WERI-Rb-1 (cell line): ENCODE results near the gene CELSR1.

Source experiments
- DNase-seq: peaks from one replicate; pipeline ENCODE4 v3.0.0-alpha.2; 2020
- H3K27ac ChIP-seq: fragments of 250-450 bp; sonication (Bioruptor Pico); 2 replicates; pipeline ENCODE4 v1.5.1; 2020; ENCODE audit warnings: mild to moderate bottlenecking, moderate library complexity
- H3K27me3 ChIP-seq: fragments of 250-450 bp; sonication (Bioruptor Pico); 2 replicates; pipeline ENCODE4 v1.5.1; 2021; ENCODE audit warnings: mild to moderate bottlenecking, low read depth, moderate library complexity; ENCODE audit not compliant: insufficient read depth, severe bottlenecking
- H3K36me3 ChIP-seq: fragments of 250-450 bp; sonication (Bioruptor Pico); 2 replicates; pipeline ENCODE4 v1.5.1; 2020; ENCODE audit warnings: mild to moderate bottlenecking, moderate library complexity
- H3K4me3 ChIP-seq: 2 replicates; pipeline ENCODE4 v1.5.1; 2011; ENCODE audit warnings: low read depth, mild to moderate bottlenecking, control low read depth, low read length
- H3K9me3 ChIP-seq: fragments of 250-450 bp; sonication (Bioruptor Pico); 2 replicates; pipeline ENCODE4 v1.5.1; 2021; ENCODE audit warnings: mild to moderate bottlenecking, moderate library complexity; ENCODE audit not compliant: severe bottlenecking
- CTCF ChIP-seq: IDR thresholded peaks from 2 replicates; pipeline ENCODE4 v1.5.1; 2011; ENCODE audit warnings: low read depth, mild to moderate bottlenecking, control low read depth, inconsistent platforms, low read length

The CELSR1 gene

GRCh38 chr22:46394622-46395021 lies 142.8 kb downstream of the CELSR1 start:
- Histone ChIP-seq H3K9me3 (no peaks in the 10 kb centered on the region), H3K4me3 (no peak overlapping the region), H3K27ac (no peak overlapping the region), H3K36me3 (no peaks in the 10 kb centered on the region), H3K27me3 (no peaks in the 10 kb centered on the region)
- no peak for DNase-seq
- no peak for TF ChIP-seq CTCF

- no peak for TF ChIP-seq CTCF
- no peaks in the 10 kb centered on the region for H3K27me3 ChIP-seq
- no peak overlapping the region for H3K4me3 ChIP-seq
These were observed 143.5 kb downstream of the CELSR1 start for GRCh38 chr22:46393873-46394272.

GRCh38 chr22:46392137-46392844 lies 145.1 kb downstream of the CELSR1 start:
- TF ChIP-seq CTCF, result no peak
- Histone ChIP-seq H3K36me3 (no peaks in the 10 kb centered on the region), H3K9me3 (no peaks in the 10 kb centered on the region), H3K27me3 (no peaks in the 10 kb centered on the region), H3K4me3 (no peak overlapping the region), H3K27ac (no peak overlapping the region)
- DNase-seq, result no peak

More at GRCh38 chr22:46393873-46394272, 143.5 kb downstream of the CELSR1 start:
- Histone ChIP-seq H3K36me3 (no peaks in the 10 kb centered on the region), H3K27ac (no peak overlapping the region), H3K9me3 (no peaks in the 10 kb centered on the region)
- no peak for DNase-seq

- Histone ChIP-seq H3K27me3 (no peaks in the 10 kb centered on the region), H3K9me3 (no peaks in the 10 kb centered on the region), H3K36me3 (no peaks in the 10 kb centered on the region), H3K4me3 (no peak overlapping the region), H3K27ac (no peak overlapping the region)
- TF ChIP-seq CTCF, result no peak
- DNase-seq, result no peak
These were observed 145.8 kb downstream of the CELSR1 start for GRCh38 chr22:46391486-46392136.

- DNase-seq, result no peak
- TF ChIP-seq CTCF, result no peak
- Histone ChIP-seq H3K27me3 (no peaks in the 10 kb centered on the region), H3K9me3 (no peaks in the 10 kb centered on the region), H3K4me3 (no peak overlapping the region), H3K36me3 (no peaks in the 10 kb centered on the region), H3K27ac (no peak overlapping the region)
These were observed 146.6 kb downstream of the CELSR1 start for GRCh38 chr22:46390652-46391301.
